Measurements from ENCODE around the gene RBM22.

RBM22 gene

DNA sequence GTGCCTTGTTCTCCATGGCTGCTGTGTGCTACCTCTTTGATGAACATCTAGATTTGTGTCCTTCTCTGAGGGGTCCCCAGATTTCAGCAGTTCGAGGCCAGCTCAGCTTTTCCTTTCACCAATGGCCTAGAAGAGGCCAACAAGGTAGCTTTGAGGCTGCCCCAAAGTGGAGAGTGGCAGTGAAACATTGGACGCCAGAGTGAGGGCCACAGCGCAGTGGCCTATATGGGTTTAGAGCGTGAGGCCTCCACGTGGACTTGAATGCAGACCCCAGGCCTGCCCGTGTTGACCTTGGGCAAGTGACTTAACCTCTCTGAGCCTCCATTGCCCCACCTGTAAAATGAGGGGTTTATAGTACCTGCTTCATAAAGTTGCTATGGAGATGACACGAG is 28.0 kb downstream of the RBM22 start:
- DNase-seq = no peak

DNA sequence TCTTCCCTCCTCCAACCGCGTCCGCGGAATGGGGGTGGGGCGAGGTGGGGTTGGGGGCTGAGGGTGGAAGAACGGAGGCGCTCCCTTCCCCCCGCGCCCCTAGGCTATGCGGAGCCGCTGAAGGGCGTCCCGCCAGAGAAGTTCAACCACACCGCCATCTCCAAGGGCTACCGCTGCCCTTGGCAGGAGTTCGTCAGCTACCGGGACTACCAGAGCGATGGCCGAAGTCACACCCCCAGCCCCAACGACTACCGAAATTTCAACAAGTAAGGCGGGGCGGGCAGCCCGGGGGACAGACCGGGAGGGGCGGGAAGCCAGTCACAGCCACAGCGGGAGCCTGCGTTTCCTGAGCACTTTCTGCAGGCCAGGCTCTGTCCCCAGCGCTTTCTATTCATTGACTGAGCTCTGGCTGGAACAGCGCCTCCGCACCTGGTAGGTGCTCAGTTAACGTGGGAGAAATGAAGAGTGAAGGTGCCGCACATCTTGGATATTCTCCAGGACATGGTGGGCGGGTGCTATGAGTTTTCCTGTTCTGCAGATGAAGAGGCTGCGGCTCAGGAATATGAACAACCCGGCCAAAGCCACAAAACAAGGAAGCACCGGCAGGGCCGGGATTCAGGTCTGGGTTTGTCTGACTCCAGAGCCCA is 28.5 kb downstream of the RBM22 start:
- DNase-seq = peak in 6 of 56 donors; percentile 9 to 35 (median 25)

DNA sequence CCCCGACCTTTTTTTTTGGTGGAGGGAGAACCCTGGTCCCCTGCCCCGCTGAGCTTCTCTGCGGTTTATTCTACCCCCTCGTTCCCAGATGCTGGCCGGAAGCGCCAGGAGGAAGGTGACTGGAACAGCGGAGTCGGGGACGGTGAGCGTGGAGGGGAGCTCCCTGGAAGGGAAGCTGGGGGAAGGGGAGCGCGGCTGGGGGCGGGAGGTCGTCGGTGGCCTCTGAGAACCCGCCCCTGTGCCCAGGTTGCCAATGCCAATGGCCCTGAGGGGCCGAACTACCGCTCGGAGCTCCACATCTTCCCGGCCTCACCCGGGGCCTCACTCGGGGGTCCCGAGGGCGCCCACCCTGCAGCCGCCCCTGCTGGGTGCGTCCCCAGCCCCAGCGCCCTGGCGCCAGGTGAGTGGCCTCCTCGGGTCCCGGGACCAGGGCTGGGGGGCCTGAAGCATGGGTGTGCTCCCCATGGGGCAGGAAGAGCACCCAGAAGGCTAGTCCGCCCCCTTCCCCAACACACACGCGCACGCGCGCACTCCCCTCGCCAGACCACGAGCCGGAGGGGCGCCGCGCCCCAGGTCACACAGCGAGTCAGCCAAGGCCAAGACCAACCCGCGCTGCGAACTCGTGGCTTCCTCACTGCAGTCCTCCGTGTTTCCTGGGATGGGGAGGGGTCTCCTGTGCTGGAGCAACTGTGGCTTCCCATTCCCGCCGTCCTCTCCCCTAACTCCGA is 29.2 kb downstream of the RBM22 start:
- DNase-seq = no peak

DNA sequence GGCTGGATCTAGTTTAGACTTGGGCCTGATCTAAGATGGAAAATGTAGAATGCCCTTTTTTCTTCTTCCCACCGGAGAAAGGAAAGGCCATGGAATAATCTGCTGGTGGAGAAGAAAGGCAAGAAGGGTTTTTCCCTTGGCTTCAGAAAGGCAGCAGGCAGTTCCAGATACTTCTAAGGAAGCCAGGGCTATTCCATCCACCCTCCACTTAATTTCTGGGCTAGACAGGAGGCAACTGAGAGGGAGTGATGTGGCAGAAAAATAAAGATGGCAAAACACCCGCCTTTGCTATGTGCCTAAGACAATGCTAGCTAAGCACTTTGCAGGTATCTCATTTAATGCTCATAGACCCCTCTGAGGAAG is 29.9 kb downstream of the RBM22 start:
- DNase-seq = no peak

DNA sequence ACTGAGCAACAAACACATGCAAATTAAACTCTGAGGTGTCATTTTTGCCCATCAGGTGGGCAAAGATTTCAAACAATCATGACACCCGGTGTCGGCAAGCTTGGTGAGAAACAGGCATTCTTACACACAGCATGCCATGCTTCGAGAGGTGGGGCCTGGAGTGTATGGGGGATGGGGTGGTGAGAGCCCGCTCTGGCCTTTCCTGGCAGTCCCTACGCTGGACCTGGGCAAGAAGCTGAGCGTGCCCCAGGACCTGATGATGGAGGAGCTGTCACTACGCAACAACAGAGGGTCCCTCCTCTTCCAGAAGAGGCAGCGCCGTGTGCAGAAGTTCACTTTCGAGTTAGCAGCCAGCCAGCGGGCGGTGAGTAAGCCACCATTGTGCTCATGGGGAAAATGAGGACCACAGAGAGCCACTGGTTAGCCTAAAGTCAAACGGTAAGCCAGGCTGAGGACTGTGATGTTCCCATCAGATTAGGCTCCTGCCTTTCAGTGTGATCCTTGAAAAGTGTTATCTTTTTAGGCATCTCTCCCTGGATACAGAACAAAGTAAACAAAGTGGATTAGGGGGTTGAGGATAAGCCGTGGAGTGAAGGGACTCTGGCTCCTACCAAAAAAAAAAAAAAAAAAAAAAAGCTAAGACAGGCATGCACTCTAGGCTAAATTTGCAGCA is 30.5 kb downstream of the RBM22 start:
- DNase-seq = no peak

DNA sequence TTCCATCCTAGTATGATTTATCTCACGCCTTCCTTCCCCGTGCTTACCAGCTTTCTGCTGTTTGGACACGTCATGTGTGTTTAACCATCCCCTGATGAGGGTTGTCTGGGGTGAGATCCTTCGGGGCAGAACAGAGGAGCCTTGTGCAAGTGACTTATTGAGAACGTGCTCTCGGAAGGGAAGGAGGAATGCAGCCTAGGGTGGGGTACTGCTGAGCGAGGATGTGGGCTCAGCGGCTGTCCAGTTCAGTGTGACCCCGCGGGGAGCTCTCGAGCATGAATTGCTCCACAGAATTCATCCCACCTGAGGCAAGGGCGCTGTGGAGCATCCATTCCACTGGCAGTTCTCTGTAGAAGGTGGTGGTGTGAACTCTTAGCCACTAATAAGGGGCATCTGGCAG is 35.8 kb downstream of the RBM22 start:
- no peak for DNase-seq

DNA sequence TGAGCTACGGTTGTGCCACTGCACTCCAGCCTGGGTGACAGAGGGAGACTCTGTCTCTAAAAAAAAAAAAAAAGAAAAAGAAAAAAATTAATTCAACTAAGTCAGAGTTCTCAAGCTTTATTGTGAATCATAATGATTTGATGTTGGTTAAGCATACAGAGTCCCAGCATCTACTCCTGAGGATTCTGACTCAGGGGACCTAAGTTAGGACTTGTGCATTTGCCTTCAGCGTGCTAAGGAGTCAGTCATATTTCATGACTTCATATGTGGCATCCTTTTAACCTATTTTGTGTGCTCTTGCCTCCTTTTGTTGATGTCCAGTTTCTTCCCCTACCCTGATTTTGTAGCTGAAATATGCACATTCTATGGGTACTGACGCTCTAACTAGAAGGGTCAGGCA is 36.9 kb downstream of the RBM22 start:
- DNase-seq = no peak

DNA sequence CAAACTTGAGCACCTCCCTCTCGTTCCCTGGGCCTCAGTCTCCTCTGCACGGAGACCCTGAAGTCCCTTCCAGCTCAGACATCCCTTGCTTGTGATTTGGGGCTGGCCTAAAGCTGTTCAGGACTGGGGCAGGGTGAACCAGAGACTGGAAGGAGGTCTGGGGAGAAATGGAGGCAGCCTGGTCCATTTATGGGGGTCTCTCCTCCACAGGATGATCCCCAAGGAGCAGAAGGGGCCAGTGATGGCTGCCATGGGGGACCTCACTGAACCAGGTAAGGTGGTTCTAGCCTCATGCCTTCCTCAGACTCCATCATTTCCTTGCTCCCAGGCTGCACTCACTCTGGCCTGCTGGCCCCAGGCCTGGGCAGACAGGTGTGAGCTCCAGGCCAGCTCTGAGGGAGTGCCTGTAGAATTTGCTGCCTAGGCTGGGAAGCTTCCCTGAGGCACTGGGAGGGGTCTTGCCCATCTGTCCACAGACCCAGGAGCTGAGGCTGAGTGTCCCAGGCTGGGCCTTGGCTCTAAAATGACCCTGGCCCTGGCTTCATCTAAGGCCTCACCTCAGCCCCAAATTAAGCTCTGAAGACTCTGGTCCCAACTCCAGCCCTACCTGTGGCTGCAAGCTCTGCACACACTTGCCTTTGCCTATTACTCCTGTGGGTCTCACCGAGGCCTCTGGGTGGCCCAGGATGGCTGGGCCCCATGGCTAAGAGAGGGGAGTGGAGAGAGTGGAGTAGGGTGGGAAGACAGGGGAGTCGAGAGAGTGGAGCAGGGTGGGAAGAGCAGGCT is 37.9 kb downstream of the RBM22 start:
- DNase-seq = no peak

DNA sequence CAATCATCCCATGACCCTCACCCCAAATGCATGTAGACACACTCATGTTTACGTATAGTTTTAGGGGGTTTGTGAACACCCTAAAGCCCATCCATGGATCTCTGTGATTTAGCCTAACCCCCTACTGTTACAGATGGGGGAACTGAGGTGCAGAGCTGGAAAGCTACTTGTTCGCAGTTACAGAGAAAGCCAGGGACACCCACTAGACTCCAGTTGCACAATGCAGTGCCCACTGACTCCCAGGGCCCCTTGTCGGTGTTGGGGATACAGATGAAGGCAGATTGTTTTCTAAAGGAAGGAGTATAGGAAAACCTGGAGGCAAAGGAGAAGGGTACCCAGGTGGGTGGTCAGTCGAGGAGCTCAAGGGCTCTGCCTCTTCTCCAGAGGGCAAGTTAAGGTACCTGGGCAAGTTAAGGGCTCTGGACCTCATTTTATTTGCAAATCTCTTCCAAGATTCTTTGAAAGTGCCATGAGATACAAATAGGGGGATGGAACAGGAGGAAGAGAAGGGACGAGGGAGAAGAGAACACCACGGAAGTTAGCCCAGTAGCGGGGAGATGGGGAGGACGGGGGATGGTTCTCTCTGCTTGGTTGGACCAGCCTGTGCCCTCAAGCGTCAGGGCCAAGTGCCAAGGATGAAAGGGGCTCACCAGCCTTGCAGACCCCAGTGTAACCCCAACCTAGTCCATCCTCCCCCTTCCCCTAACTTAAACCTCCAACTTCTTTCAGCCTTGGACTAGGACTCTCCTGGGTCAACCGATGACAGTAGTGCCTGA is 38.9 kb downstream of the RBM22 start:
- DNase-seq = no peak

DNA sequence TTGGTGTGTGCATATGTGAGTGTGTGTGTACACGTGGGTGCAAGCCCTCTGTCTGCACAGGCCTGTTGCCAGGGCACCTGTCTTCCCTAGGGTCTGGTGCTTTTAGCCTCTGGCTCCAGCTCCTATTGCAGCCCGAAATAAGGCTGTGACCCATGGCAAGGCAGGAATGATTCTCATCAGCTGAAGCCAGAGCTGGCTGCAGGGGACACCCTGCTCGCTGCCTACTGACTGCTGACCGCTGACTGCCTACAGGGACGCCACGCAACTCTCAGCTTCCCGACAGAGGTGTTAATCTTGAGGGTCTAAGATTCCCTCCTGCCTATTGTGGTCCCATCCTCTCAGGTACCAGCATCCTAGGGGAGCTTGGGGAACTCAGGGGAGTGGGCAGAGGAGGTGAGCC is 39.8 kb downstream of the RBM22 start, which contains the start of gene MYOZ3:
TSS of gene MYOZ3 (plus strand) at position 166 of the 400 bp plus-strand sequence. CDS start 1,691 bp downstream, outside the sequence.
- no peak for DNase-seq

DNA sequence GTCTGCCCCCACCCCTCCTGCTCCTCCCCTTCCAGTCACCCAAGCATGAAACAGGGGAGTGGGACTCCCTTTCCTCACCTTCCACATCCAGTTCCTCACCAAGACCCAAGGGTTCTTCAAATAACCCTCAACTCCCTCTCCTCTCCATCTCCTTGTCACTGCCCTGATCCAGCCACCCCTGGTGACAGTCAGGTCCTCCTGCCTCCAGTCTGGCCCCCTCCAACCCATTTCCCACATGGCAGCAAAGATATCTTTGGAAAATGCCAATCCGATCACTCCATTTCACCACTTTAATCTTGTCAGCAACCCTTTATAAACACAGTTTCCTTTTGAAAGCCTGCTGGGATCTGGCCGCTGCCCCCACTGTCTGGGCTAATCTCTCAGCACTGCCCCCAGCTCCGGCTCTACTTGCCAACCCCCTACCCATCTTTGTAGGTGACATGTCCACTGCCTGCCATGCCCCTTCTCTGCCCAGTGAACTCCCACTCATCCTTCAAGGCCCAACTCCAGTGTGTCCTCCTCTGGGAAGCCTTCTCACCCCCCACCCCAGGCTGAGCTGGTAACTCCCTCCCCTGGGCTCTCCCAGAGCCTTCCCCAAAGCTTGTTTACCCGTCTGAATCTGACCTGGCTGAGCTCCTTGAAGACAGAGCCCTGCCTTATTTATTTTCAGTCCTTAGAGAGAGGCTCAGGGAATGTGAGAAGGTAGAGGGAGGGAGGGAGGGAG is 40.6 kb downstream of the RBM22 start:
- no peak for DNase-seq

DNA sequence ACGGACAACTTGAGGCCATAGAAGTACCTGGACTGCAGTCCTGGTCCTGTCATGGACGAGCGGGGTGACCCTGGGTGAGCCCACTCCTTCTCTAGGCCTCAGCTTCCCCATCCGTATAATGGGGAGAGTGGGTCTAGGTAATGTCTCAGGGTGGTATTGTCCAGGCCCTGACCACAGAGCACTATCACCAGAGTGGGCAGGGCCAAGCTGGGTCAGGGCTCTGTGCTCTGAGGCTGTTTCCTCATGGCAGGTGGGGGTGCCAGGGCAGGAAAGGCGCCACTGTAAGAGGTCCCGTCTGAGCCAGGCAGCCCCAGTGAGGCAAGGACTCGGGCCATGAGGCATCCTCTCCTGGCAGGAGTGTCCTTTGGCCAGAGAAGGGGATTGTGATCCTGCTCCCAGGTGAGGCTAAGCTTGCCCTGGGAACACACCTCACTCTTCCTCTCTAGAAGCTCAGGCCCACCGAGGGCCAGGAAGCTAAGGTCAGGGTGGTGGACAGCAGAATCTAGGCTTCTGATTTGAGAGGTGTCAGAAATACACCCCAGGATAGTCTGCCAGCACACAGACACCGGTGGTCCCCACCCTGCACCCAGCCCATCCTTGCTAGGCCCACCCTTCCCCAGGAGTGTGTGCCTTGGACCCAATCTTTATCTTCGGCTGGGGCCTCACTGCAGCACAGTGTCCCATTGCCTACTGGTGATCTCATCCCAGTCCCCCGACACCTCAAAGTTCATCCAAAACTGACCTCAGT is 41.3 kb downstream of the RBM22 start:
- no peak for DNase-seq

DNA sequence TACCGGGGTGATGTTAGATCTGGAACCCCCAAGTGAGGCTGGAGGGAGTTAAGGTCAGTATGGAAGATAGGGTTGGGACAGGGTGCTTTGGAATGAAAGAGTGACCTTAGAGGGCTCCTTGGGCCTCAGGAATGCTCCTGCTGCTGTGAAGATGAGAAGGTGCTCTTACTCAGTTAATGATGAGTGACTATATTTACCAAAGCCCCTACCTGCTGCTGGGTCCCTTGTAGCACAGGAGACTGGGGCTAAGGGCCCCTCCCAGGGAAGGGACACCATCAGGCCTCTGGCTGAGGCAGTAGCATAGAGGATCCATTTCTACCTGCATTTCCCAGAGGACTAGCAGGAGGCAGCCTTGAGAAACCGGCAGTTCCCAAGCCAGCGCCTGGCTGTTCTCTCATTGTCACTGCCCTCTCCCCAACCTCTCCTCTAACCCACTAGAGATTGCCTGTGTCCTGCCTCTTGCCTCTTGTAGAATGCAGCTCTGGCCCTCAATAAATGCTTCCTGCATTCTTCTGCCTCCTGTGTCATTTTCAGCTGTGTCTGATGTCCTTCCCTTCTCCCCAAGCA is 42.1 kb downstream of the RBM22 start:
- DNase-seq = no peak

DNA sequence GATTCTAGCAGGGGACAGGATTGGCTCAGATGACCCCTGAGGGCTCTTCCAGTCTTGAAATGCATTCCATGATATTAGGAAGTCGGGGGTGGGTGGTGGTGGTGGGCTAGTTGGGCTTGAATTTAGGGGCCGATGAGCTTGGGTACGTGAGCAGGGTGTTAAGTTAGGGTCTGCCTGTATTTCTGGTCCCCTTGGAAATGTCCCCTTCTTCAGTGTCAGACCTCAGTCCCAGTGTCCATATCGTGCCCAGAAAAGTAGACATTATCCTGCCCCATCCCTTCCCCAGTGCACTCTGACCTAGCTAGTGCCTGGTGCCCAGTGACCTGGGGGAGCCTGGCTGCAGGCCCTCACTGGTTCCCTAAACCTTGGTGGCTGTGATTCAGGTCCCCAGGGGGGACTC is 42.7 kb downstream of the RBM22 start:
- DNase-seq = no peak

DNA sequence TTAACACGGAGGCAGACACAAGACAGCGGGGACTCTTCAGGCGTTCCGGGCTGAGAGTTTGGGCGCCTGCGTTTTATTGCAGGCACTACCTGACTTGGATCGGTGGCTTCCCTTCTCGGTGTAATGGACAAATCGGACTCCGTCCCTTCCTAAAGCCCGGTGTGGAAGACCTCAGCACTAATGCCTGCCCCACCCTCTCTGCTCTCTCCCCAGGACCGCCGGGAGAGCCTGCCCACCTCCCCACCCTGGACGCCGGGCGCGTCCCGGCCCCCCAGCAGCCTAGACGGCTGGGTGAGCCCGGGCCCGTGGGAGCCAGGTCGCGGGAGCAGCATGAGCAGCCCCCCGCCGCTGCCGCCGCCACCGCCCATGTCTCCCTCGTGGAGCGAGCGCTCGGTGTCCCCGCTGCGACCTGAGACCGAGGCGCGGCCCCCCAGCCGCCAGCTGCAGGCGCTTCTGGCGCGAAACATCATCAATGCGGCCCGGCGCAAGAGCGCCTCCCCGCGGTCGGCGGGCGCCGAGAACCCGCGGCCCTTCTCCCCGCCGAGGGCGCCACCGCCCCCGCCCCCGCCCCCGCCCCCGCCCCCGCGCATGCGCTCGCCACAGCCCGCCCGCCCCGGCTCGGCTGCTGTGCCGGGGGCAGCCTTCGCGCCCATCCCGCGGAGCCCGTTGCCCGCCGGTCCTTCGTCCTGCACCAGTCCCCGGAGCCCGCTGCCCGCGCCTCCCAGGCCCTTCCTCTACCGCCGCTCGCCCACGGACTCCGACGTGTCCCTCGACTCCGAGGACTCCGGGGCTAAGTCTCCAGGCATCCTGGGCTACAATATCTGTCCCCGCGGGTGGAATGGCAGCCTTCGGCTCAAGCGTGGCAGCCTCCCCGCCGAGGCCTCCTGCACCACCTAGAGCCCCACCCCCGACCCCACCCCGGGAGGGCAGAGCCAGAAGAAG is 44.4 kb downstream of the RBM22 start:
- DNase-seq = peak in 44 of 56 donors; percentile 12 to 81 (median 56)

DNA sequence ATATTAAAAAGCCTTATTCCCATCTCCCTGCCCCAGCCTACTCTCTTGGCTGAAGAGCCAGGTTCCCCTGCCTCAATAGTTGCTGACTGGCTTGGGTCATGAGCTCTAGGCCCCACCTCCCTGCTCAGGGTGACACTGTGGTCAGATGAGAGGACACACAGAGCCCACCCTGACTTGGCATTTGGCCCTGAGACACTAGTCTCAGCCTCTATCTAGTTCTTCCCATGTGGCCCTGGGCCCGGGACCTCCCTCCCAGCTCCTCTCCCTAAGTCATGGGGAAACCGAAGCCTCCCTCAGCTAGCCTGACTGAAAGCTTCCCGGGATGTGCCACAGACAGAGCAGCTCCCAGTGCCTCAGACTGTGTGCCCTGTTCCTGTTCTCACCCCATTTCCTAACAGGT is 45.6 kb downstream of the RBM22 start:
- no peak for DNase-seq

DNA sequence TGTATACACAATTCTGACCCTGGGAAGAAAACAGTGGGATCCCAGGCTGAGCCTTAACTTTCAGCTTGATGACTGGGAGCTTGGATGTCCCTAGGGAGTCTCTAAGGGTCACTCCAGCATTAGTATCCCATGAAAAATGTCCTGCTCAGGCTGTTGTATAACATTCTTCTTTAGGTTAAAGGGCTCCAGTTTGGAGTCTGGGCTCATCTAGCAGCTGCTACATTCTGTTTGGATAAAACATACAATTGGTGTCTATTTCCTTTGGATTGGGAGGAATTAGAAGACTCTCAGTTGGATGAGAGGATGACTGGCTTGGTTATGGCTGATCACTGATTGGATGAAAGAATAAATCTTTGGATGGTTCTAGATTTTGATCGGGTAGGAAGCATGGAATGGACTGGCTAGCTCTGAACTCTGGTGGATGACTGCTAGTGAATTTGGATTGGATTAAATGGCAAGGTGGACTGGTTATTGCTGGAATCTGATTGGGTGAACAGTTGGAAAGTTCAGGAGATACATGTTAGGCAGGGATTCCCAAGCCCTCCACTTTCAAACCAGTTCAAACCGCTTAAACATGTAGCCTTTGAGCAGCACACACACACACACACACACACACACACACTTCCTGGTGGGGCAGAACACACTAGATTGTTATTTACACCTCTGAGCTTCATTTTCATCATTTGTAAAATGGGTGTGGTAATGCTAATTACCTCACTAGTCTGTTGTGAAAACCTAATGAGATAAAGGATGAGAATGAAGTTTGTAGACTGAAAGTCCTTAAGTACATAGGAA is 46.9 kb downstream of the RBM22 start:
- DNase-seq = no peak
